ENCODE measurements around the gene CNKSR3. TPM values are rescaled to one million over a fixed set of nuclear protein-coding genes. Genes with fewer than 3 reads are reported as not detected.

CNKSR3 gene
- total and polyA plus RNA-seq, 2 of the 8 experiments (the other 6 are each of a cell fraction or from before 2014, with no cell fraction given), result 1.2 to 6.2 TPM

- TF ChIP-seq CHD7 (IDR thresholded peaks at IDR 0.05; ENCODE audit: insufficient replicate concordance, low read length), result peak; percentile 90
- no peak for TF ChIP-seq CBX8 (IDR thresholded peaks at IDR 0.05; ENCODE audit: borderline replicate concordance, low read depth, low read length)
- TF ChIP-seq POU5F1 (IDR thresholded peaks at IDR 0.05; ENCODE audit: low read depth, low read length), result peak; percentile 71; the same call in 1 of the 2 replicates
- TF ChIP-seq EGR1 (IDR thresholded peaks at IDR 0.05; ENCODE audit: borderline replicate concordance, low read depth, low read length), result peak; percentile 76; the same call in 1 of the 2 replicates
- TF ChIP-seq BCL11A (IDR thresholded peaks at IDR 0.05; ENCODE audit: low read depth in 2 of 2, low read length in 2 of 2), result peak in 1 of 2 experiments; percentile 27
- TF ChIP-seq CHD2 (IDR thresholded peaks at IDR 0.05; ENCODE audit: low read length), result peak; percentile 60; the same call in 1 of the 2 replicates
- TF ChIP-seq NANOG (IDR thresholded peaks at IDR 0.05; ENCODE audit: insufficient read depth, low read depth, low read length, poor library complexity, severe bottlenecking), result peak; percentile 55
- TF ChIP-seq ATF2 (IDR thresholded peaks at IDR 0.05; ENCODE audit: low read length), result peak; percentile 28; the same call in 1 of the 2 replicates
- no peak for TF ChIP-seq SRF (IDR thresholded peaks at IDR 0.05; ENCODE audit: low read depth, low read length)
Measured at GRCh38 chr6:154542747-154543146, 32.3 kb upstream of the CNKSR3 start (continued).
